ENCODE data around the gene AMH.

AMH gene

DNA sequence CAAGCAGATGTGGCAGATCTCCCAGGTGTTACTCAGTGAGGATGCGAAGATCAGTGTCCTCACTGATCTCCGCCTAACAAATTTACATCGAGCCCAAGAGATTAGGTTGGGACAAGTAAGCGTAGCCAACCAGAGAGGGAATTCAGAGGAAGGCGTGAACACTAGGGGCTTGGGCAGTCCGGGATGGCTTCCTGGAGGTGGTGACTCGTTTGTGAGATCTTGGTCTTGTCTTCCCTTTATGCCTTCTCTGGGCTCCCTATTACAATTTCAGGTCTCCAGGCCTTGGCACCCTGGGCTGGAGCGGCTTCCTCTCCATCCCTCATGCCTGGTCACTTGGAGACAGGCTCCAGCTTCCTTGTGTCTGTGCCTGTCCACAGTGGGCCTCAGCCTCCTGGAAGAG, 6.3 kb upstream of the AMH start (continued):
- TF ChIP-seq, protein P1, sequence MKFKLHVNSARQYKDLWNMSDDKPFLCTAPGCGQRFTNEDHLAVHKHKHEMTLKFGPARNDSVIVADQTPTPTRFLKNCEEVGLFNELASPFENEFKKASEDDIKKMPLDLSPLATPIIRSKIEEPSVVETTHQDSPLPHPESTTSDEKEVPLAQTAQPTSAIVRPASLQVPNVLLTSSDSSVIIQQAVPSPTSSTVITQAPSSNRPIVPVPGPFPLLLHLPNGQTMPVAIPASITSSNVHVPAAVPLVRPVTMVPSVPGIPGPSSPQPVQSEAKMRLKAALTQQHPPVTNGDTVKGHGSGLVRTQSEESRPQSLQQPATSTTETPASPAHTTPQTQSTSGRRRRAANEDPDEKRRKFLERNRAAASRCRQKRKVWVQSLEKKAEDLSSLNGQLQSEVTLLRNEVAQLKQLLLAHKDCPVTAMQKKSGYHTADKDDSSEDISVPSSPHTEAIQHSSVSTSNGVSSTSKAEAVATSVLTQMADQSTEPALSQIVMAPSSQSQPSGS (tag by site-specific recombination; IDR thresholded peaks at IDR 0.05; ENCODE audit: low read depth) = no peak
- no peak for TF ChIP-seq ZIC2 (tag by site-specific recombination; IDR thresholded peaks at IDR 0.05)
- TF ChIP-seq ZNF521 (tag by site-specific recombination; IDR thresholded peaks at IDR 0.05) = no peak
- no peak for TF ChIP-seq RBAK (tag by site-specific recombination; IDR thresholded peaks at IDR 0.05)
- no peak for TF ChIP-seq ZBTB20 (tag by site-specific recombination; IDR thresholded peaks at IDR 0.05)
- TF ChIP-seq KLF7 (tag by site-specific recombination; IDR thresholded peaks at IDR 0.05; ENCODE audit: borderline replicate concordance) = no peak
- TF ChIP-seq ZNF558 (tag by site-specific recombination; IDR thresholded peaks at IDR 0.05) = no peak
- TF ChIP-seq ZNF626 (tag by site-specific recombination; IDR thresholded peaks at IDR 0.05) = no peak
- TF ChIP-seq ZBTB1 (tag by site-specific recombination; IDR thresholded peaks at IDR 0.05) = no peak
- TF ChIP-seq, protein P2, sequence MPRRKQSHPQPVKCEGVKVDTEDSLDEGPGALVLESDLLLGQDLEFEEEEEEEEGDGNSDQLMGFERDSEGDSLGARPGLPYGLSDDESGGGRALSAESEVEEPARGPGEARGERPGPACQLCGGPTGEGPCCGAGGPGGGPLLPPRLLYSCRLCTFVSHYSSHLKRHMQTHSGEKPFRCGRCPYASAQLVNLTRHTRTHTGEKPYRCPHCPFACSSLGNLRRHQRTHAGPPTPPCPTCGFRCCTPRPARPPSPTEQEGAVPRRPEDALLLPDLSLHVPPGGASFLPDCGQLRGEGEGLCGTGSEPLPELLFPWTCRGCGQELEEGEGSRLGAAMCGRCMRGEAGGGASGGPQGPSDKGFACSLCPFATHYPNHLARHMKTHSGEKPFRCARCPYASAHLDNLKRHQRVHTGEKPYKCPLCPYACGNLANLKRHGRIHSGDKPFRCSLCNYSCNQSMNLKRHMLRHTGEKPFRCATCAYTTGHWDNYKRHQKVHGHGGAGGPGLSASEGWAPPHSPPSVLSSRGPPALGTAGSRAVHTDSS (tag by site-specific recombination; IDR thresholded peaks at IDR 0.05) = no peak

DNA sequence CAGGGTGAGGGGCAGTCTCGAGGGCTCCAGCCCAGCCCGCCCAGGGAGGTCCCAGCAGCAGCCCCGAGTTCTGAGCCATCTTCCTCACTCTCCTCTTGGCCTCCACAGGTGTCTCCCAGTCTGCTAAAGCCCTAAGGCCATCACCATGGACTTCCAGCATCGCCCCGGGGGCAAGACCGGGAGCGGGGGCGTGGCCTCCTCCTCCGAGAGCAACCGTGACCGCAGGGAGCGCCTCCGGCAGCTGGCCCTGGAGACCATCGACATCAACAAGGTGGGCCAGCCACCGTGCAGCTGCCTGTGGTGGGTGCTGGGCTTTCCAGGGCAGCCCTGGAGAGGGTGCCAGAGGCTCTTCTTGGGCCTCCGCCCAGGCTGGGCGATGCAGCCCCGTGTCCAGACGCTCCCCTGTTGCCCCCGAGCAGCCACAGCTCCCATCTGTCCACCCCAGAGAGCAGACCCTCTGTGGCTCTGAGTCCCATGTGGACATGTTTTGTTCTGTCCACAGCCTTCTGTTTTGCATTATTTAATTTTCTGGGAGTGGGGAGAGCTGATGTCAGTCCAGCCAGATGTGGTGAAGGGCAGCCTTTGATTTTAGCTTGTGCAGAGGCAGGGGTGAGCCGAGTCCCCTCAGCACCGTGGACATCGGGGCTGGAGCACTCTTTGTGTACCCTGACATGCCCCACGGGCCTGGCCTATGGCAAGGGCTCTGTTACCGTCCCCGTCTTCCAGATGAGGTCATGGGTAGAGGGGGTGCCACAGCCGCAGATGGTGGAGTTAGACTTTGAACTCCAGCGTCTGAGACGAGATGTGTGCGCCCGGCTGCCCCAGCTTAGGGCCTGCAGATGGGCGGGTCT, 5.6 kb upstream of the AMH start:
- TF ChIP-seq KLF9 (tag by site-specific recombination; IDR thresholded peaks at IDR 0.05; ENCODE audit: low read depth) (0 out of 2 replicates have a peak, but pooled peaks have one; percentile 19), GLIS2 (tag by site-specific recombination; IDR thresholded peaks at IDR 0.05) (peak; percentile 36; the same call in 1 of the 2 replicates), ZNF157 (tag by site-specific recombination; IDR thresholded peaks at IDR 0.05) (no peak), SCRT2 (tag by site-specific recombination; IDR thresholded peaks at IDR 0.05) (peak; percentile 65), GLI2 (tag by site-specific recombination; IDR thresholded peaks at IDR 0.05; ENCODE audit: borderline replicate concordance, low read depth) (no peak), FEZF1 (tag by site-specific recombination; IDR thresholded peaks at IDR 0.05) (no peak), ZIC2 (tag by site-specific recombination; IDR thresholded peaks at IDR 0.05) (0 out of 2 replicates have a peak, but pooled peaks have one; percentile 20), ZNF133 (tag by site-specific recombination; IDR thresholded peaks at IDR 0.05) (no peak), SCRT1 (tag by site-specific recombination; IDR thresholded peaks at IDR 0.05; ENCODE audit: borderline replicate concordance) (0 out of 2 replicates have a peak, but pooled peaks have one; percentile 10), ZNF155 (tag by site-specific recombination; IDR thresholded peaks at IDR 0.05) (no peak), ZNF114 (tag by site-specific recombination; IDR thresholded peaks at IDR 0.05) (no peak), ZNF548 (tag by site-specific recombination; IDR thresholded peaks at IDR 0.05) (no peak)
- TF ChIP-seq, protein P3, sequence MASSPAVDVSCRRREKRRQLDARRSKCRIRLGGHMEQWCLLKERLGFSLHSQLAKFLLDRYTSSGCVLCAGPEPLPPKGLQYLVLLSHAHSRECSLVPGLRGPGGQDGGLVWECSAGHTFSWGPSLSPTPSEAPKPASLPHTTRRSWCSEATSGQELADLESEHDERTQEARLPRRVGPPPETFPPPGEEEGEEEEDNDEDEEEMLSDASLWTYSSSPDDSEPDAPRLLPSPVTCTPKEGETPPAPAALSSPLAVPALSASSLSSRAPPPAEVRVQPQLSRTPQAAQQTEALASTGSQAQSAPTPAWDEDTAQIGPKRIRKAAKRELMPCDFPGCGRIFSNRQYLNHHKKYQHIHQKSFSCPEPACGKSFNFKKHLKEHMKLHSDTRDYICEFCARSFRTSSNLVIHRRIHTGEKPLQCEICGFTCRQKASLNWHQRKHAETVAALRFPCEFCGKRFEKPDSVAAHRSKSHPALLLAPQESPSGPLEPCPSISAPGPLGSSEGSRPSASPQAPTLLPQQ (tag by site-specific recombination; IDR thresholded peaks at IDR 0.05) = no peak
- TF ChIP-seq, protein P4, sequence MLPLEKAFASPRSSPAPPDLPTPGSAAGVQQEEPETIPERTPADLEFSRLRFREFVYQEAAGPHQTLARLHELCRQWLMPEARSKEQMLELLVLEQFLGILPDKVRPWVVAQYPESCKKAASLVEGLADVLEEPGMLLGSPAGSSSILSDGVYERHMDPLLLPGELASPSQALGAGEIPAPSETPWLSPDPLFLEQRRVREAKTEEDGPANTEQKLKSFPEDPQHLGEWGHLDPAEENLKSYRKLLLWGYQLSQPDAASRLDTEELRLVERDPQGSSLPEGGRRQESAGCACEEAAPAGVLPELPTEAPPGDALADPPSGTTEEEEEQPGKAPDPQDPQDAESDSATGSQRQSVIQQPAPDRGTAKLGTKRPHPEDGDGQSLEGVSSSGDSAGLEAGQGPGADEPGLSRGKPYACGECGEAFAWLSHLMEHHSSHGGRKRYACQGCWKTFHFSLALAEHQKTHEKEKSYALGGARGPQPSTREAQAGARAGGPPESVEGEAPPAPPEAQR (tag by site-specific recombination; IDR thresholded peaks at IDR 0.05) = no peak
- no peak overlapping the region for H3K4me3 ChIP-seq (ENCODE audit: low read depth, low read length)
- H3K27ac ChIP-seq (ENCODE audit: extremely low read depth, low read depth, low read length) = no peak overlapping the region
- H3K9me3 ChIP-seq (ENCODE audit: control insufficient read depth, insufficient read depth, low read depth, low read length) = no peaks in the 10 kb centered on the region
- peaks cover 4% of the 10 kb centered on the region; the same call in 1 of the 2 replicates for H3K4me1 ChIP-seq (ENCODE audit: control insufficient read depth, insufficient read depth, low read length)
- ChIA-PET CTCF (interaction anchor here (1.0 kb wide), 1 partner anchor 18 kb away, joined by 4 read pairs; no protein-coding TSS in a partner anchor), POLR2A (no interaction called here)
- peaks cover 10 to 84% of the 10 kb centered on the region in 2 experiments for H3K36me3 ChIP-seq (ENCODE audit: control insufficient read depth in 2 of 2, insufficient read depth in 1 of 2, low read length in 2 of 2)

Measured in HEK293 (cell line).